Stimulated activated naive CD8-positive, alpha-beta T cell treated with anti-CD3 and anti-CD28 coated beads, Interleukin-15, Interleukin-2, amounts not matched to agents 100 U/mL and 50 U/mL, for 24 hours (primary cell): ENCODE measurements around the gene SLC6A3.
"Not testable (repeated sequence)": the region's sequence is repeated elsewhere in the genome, so short reads cannot be mapped to it uniquely, and the experiment has no call there.

ENCODE experiments used
- ATAC-seq: fragments of 150-1000 bp; cut with Tn5 transposase; one replicate; pipeline ENCODE4 v1.10.0; 2021
- DNase-seq: peaks from one replicate; pipeline ENCODE4 v3.0.0; 2021

Gene SLC6A3

GRCh38 chr5:1440098-1440493 lies 5.1 kb downstream of the SLC6A3 start:
- ATAC-seq (no peak), DNase-seq (no peak)

GRCh38 chr5:1439388-1440097 lies 5.7 kb downstream of the SLC6A3 start:
- DNase-seq, result no peak
- ATAC-seq, result no peak

- DNase-seq, result no peak
- no peak for ATAC-seq
Observed at GRCh38 chr5:1438871-1439270, 6.4 kb downstream of the SLC6A3 start.

- DNase-seq (no peak), ATAC-seq (no peak)
Observed at GRCh38 chr5:1437876-1438559, 7.2 kb downstream of the SLC6A3 start.

- ATAC-seq (no peak), DNase-seq (no peak)
Observed at GRCh38 chr5:1437226-1437829, 7.9 kb downstream of the SLC6A3 start.

- ATAC-seq (no peak), DNase-seq (no peak)
Observed at GRCh38 chr5:1436681-1437080, 8.6 kb downstream of the SLC6A3 start.

GRCh38 chr5:1436036-1436435 lies 9.2 kb downstream of the SLC6A3 start:
- no peak for ATAC-seq
- DNase-seq, result no peak

GRCh38 chr5:1435369-1435768 lies 9.9 kb downstream of the SLC6A3 start:
- no peak for DNase-seq
- no peak for ATAC-seq

GRCh38 chr5:1432296-1432695 lies 12.9 kb downstream of the SLC6A3 start:
- ATAC-seq (no peak), DNase-seq (no peak)

- DNase-seq (no peak), ATAC-seq (no peak)
Observed at GRCh38 chr5:1431896-1432295, 13.3 kb downstream of the SLC6A3 start.

- DNase-seq, result no peak
- ATAC-seq, result no peak
Observed at GRCh38 chr5:1431021-1431811, 14.0 kb downstream of the SLC6A3 start.

GRCh38 chr5:1430121-1430795 lies 15.0 kb downstream of the SLC6A3 start:
- no peak for DNase-seq
- no peak for ATAC-seq

- ATAC-seq (no peak), DNase-seq (no peak)
Observed at GRCh38 chr5:1429496-1429895, 15.7 kb downstream of the SLC6A3 start.

GRCh38 chr5:1429066-1429465 lies 16.2 kb downstream of the SLC6A3 start:
- ATAC-seq (no peak), DNase-seq (no peak)

- ATAC-seq (no peak), DNase-seq (no peak)
Observed at GRCh38 chr5:1428107-1428506, 17.1 kb downstream of the SLC6A3 start.

GRCh38 chr5:1424716-1425115 lies 20.5 kb downstream of the SLC6A3 start:
- no peak for DNase-seq
- ATAC-seq, result no peak

GRCh38 chr5:1423901-1424603 lies 21.2 kb downstream of the SLC6A3 start:
- DNase-seq (no peak), ATAC-seq (no peak)

- not testable (repeated sequence) for ATAC-seq, DNase-seq
Observed at GRCh38 chr5:1422522-1422921, 22.7 kb downstream of the SLC6A3 start.

GRCh38 chr5:1421521-1422341 lies 23.5 kb downstream of the SLC6A3 start:
- ATAC-seq (no peak), DNase-seq (no peak)
